RPMI7951 (cell line): Measurements from ENCODE around the gene GOLGA6L7. TPM values are rescaled to one million over a fixed set of nuclear protein-coding genes. Genes with fewer than 3 reads are reported as not detected.
"Not testable (repeated sequence)": the region's sequence is repeated elsewhere in the genome, so short reads cannot be mapped to it uniquely, and the experiment has no call there.

ENCODE experiments used
- DNase-seq: peaks from one replicate; pipeline ENCODE4 v3.0.0-alpha.2; 2012; ENCODE audit warnings: low read depth
- total RNA-seq: library from RNA; depleted of rRNA; stranded (reverse); fragments of >200 nt; shearing (Covaris generic); gene quantifications from 2 replicates; pipeline ENCODE4 v1.2.3, GENCODE V29; 2014

GOLGA6L7 gene
- total RNA-seq, 1 experiment from 2014 or later: not detected

- DNase-seq: not testable (repeated sequence)
Measured at GRCh38 chr15:28844147-28844546, 4.3 kb downstream of the GOLGA6L7 start.

GRCh38 chr15:28843520-28843919 is 4.9 kb downstream of the GOLGA6L7 start:
- not testable (repeated sequence) for DNase-seq

- DNase-seq: not testable (repeated sequence)
Measured at GRCh38 chr15:28842210-28842609, 6.2 kb downstream of the GOLGA6L7 start.

GRCh38 chr15:28840285-28840684 is 8.2 kb downstream of the GOLGA6L7 start:
- not testable (repeated sequence) for DNase-seq

GRCh38 chr15:28834957-28835585 is 13.4 kb downstream of the GOLGA6L7 start:
- not testable (repeated sequence) for DNase-seq

- peak; percentile 80 for DNase-seq
Measured at GRCh38 chr15:28831897-28832587, 16.4 kb downstream of the GOLGA6L7 start.

- not testable (repeated sequence) for DNase-seq
Measured at GRCh38 chr15:28821420-28821819, 27.0 kb downstream of the GOLGA6L7 start.

- not testable (repeated sequence) for DNase-seq
Measured at GRCh38 chr15:28819930-28820295, 28.5 kb downstream of the GOLGA6L7 start.

- peak; percentile 1 for DNase-seq
Measured at GRCh38 chr15:28819019-28819929, 29.2 kb downstream of the GOLGA6L7 start.

- DNase-seq: not testable (repeated sequence)
Measured at GRCh38 chr15:28818168-28818567, 30.3 kb downstream of the GOLGA6L7 start.

- not testable (repeated sequence) for DNase-seq
Measured at GRCh38 chr15:28814059-28814458, 34.4 kb downstream of the GOLGA6L7 start.

- DNase-seq: not testable (repeated sequence)
Measured at GRCh38 chr15:28813392-28813791, 35.1 kb downstream of the GOLGA6L7 start.

- not testable (repeated sequence) for DNase-seq
Measured at GRCh38 chr15:28811852-28812550, 36.4 kb downstream of the GOLGA6L7 start.

GRCh38 chr15:28810444-28810843 is 38.0 kb downstream of the GOLGA6L7 start:
- not testable (repeated sequence) for DNase-seq

GRCh38 chr15:28808136-28808535 is 40.3 kb downstream of the GOLGA6L7 start:
- DNase-seq: not testable (repeated sequence)

GRCh38 chr15:28800366-28800765 is 48.1 kb downstream of the GOLGA6L7 start:
- DNase-seq: not testable (repeated sequence)

- DNase-seq: not testable (repeated sequence)
Measured at GRCh38 chr15:28798234-28798633, 50.2 kb downstream of the GOLGA6L7 start.

- DNase-seq: not testable (repeated sequence)
Measured at GRCh38 chr15:28794231-28794630, 54.2 kb downstream of the GOLGA6L7 start.
